HFFc6 (cell line): ENCODE results near the gene DPYD. TPM values are rescaled to one million over a fixed set of nuclear protein-coding genes. Genes with fewer than 3 reads are reported as not detected.

ENCODE experiments used
- DNase-seq: peaks from one replicate; pipeline ENCODE4 v3.0.0-alpha.2; 2018
- H3K27ac Mint-ChIP-seq: 2 replicates; pipeline ENCODE4 v1.8.0; 2020; ENCODE audit warnings: mild to moderate bottlenecking, mixed read lengths
- H3K27me3 Mint-ChIP-seq: 2 replicates; pipeline ENCODE4 v1.8.0; 2021; ENCODE audit warnings: mild to moderate bottlenecking, moderate library complexity, mixed read lengths; ENCODE audit not compliant: insufficient read depth
- H3K36me3 Mint-ChIP-seq: 2 replicates; pipeline ENCODE4 v1.8.0; 2021; ENCODE audit warnings: low read depth, mixed read lengths
- H3K4me1 Mint-ChIP-seq: 2 replicates; pipeline ENCODE4 v1.8.0; 2020; ENCODE audit warnings: low read depth, mixed read lengths
- H3K4me3 Mint-ChIP-seq: 2 replicates; pipeline ENCODE4 v1.8.0; 2020; ENCODE audit warnings: mild to moderate bottlenecking, moderate library complexity, mixed read lengths
- H3K9me3 Mint-ChIP-seq: 2 replicates; pipeline ENCODE4 v1.8.0; 2020; ENCODE audit warnings: mild to moderate bottlenecking, mixed read lengths
- total RNA-seq, 6 experiments: library from RNA; stranded (reverse); fragmentation: NEBNext Ultra II Directional; extraction: Animal tissue kit (Norgen Biotek cat#: 25700); gene quantifications; 2 replicates in 1 of 6; 3 replicates in 5 of 6; pipeline ENCODE4 v1.2.3, GENCODE V29; 2021
- TF ChIP-seq, protein P1 (sequence below): fragments of 200-600 bp; sonication (generic); IDR thresholded peaks from 2 replicates; pipeline ENCODE4 v1.5.0; 2021; ENCODE audit warnings: antibody characterized with exemption, mild to moderate bottlenecking

DPYD gene
- total RNA-seq, 6 experiments from 2014 or later = 37.0 to 77.8 (median 67.9) TPM

- no peak overlapping the region for H3K4me3 Mint-ChIP-seq
- no peak overlapping the region for H3K27ac Mint-ChIP-seq
- H3K36me3 Mint-ChIP-seq = no peaks in the 10 kb centered on the region
- H3K4me1 Mint-ChIP-seq = peaks cover 20% of the 10 kb centered on the region
- DNase-seq = no peak
- no peaks in the 10 kb centered on the region for H3K27me3 Mint-ChIP-seq
- TF ChIP-seq, protein P1, sequence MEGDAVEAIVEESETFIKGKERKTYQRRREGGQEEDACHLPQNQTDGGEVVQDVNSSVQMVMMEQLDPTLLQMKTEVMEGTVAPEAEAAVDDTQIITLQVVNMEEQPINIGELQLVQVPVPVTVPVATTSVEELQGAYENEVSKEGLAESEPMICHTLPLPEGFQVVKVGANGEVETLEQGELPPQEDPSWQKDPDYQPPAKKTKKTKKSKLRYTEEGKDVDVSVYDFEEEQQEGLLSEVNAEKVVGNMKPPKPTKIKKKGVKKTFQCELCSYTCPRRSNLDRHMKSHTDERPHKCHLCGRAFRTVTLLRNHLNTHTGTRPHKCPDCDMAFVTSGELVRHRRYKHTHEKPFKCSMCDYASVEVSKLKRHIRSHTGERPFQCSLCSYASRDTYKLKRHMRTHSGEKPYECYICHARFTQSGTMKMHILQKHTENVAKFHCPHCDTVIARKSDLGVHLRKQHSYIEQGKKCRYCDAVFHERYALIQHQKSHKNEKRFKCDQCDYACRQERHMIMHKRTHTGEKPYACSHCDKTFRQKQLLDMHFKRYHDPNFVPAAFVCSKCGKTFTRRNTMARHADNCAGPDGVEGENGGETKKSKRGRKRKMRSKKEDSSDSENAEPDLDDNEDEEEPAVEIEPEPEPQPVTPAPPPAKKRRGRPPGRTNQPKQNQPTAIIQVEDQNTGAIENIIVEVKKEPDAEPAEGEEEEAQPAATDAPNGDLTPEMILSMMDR = no peak
- H3K9me3 Mint-ChIP-seq = no peaks in the 10 kb centered on the region
These were observed 506.0 kb downstream of the DPYD start for GRCh38 chr1:97414682-97415312.

DNA sequence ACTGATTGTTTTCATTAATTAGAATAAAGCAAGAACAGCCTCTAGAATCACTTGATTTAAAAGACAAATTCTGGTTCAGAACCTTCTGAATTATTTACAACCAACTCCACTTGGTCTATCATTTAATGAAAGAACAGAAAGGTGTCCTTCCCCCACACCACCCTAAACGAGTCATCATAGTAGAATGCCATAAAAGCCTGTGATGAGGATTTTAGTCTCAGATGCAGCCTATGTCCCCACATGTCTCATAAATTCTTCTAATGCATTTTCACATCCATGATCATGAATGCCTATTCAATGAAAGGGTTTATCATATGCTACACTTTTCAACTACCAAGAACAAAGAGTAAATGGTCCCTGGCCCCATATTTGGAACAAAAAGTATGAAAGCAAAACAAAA, 508.1 kb downstream of the DPYD start:
- peak; percentile 30 for DNase-seq

GRCh38 chr1:97412166-97412565, 508.7 kb downstream of the DPYD start:
- 0 out of 2 replicates have a peak, but pooled peaks cover 2% of the 10 kb centered on the region for H3K27me3 Mint-ChIP-seq
- no peak overlapping the region for H3K4me3 Mint-ChIP-seq
- DNase-seq = peak; percentile 19
- no peaks in the 10 kb centered on the region for H3K9me3 Mint-ChIP-seq
- peaks cover 20% of the 10 kb centered on the region for H3K4me1 Mint-ChIP-seq
- peaks cover 15% of the 10 kb centered on the region for H3K36me3 Mint-ChIP-seq
- TF ChIP-seq, protein P1 = no peak
- no peak overlapping the region; the same call in 1 of the 2 replicates for H3K27ac Mint-ChIP-seq

More for the DNA sequence above, 508.1 kb downstream of the DPYD start:
- Mint-ChIP-seq H3K27me3 (0 out of 2 replicates have a peak, but pooled peaks cover 1% of the 10 kb centered on the region), H3K27ac (peak overlapping the region; percentile 35), H3K4me3 (no peak overlapping the region), H3K36me3 (peaks cover 10% of the 10 kb centered on the region), H3K9me3 (no peaks in the 10 kb centered on the region), H3K4me1 (peaks cover 20% of the 10 kb centered on the region)
- TF ChIP-seq, protein P1 = no peak

GRCh38 chr1:97396463-97396862, 524.4 kb downstream of the DPYD start:
- peaks cover 35% of the 10 kb centered on the region for H3K36me3 Mint-ChIP-seq
- peak overlapping the region; percentile 51 for H3K27ac Mint-ChIP-seq
- DNase-seq = peak; percentile 64
- no peak overlapping the region for H3K4me3 Mint-ChIP-seq
- H3K4me1 Mint-ChIP-seq = peaks cover 29% of the 10 kb centered on the region
- no peaks in the 10 kb centered on the region for H3K9me3 Mint-ChIP-seq
- TF ChIP-seq, protein P1 = no peak
- H3K27me3 Mint-ChIP-seq = no peaks in the 10 kb centered on the region; the same call in 1 of the 2 replicates

DNA sequence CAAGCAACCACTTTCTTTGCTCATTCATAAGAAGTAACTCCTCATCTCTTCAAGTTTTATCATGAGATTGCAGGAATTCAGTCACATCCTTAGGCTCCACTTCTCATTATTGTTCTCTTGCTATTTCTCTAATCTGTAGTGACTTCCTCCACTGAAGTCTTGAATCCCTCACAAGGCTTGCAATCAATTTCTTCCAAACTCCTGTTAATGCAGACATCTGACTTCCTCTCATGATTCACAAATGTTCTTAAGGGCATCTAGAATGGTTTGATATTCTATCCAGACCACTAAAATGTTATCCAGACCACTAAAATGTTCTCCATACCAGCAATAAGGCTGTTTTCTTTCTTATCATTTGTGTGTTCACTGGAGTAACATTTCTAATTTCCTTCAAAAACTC, 528.1 kb downstream of the DPYD start:
- DNase-seq = no peak
- Mint-ChIP-seq H3K36me3 (peaks cover 33% of the 10 kb centered on the region), H3K4me3 (no peak overlapping the region), H3K27me3 (no peaks in the 10 kb centered on the region; the same call in 1 of the 2 replicates), H3K27ac (no peak overlapping the region), H3K9me3 (no peaks in the 10 kb centered on the region), H3K4me1 (peaks cover 29% of the 10 kb centered on the region)
- TF ChIP-seq, protein P1 = no peak
